HG02642 (cell line): ENCODE data around the gene KCNIP1.
"Not testable (repeated sequence)": the region's sequence is repeated elsewhere in the genome, so short reads cannot be mapped to it uniquely, and the experiment has no call there.

Source experiments
- ATAC-seq: cut with Tn5 transposase; IDR thresholded peaks from one replicate; pipeline ENCODE4 v1.9.1; 2021; ENCODE audit warnings: mild to moderate bottlenecking; ENCODE audit not compliant: unreplicated experiment, poor library complexity

KCNIP1 gene

GRCh38 chr5:170532935-170533334, 29.1 kb downstream of the KCNIP1 start:
- no peak for ATAC-seq

GRCh38 chr5:170533383-170533782, 29.6 kb downstream of the KCNIP1 start:
- ATAC-seq = no peak

GRCh38 chr5:170534177-170534576, 30.4 kb downstream of the KCNIP1 start:
- no peak for ATAC-seq

- no peak for ATAC-seq
Measured at GRCh38 chr5:170534941-170535340, 31.1 kb downstream of the KCNIP1 start.

- no peak for ATAC-seq
Measured at GRCh38 chr5:170536525-170536924, 32.7 kb downstream of the KCNIP1 start.

- ATAC-seq = no peak
Measured at GRCh38 chr5:170537451-170538095, 33.8 kb downstream of the KCNIP1 start.

GRCh38 chr5:170538096-170538465, 34.3 kb downstream of the KCNIP1 start:
- ATAC-seq = no peak

- no peak for ATAC-seq
Measured at GRCh38 chr5:170538696-170539586, 35.1 kb downstream of the KCNIP1 start.

GRCh38 chr5:170540271-170540670, 36.5 kb downstream of the KCNIP1 start:
- no peak for ATAC-seq

- no peak for ATAC-seq
Measured at GRCh38 chr5:170541146-170541769, 37.4 kb downstream of the KCNIP1 start.

- ATAC-seq = no peak
Measured at GRCh38 chr5:170542691-170543293, 39.0 kb downstream of the KCNIP1 start.

GRCh38 chr5:170545313-170545712, 41.5 kb downstream of the KCNIP1 start:
- no peak for ATAC-seq

- no peak for ATAC-seq
Measured at GRCh38 chr5:170545811-170546210, 42.0 kb downstream of the KCNIP1 start.

GRCh38 chr5:170546282-170546681, 42.5 kb downstream of the KCNIP1 start:
- ATAC-seq = no peak

GRCh38 chr5:170550382-170550781, 46.6 kb downstream of the KCNIP1 start:
- not testable (repeated sequence) for ATAC-seq

- no peak for ATAC-seq
Measured at GRCh38 chr5:170551076-170551475, 47.3 kb downstream of the KCNIP1 start.

GRCh38 chr5:170551622-170552021, 47.8 kb downstream of the KCNIP1 start:
- no peak for ATAC-seq

- no peak for ATAC-seq
Measured at GRCh38 chr5:170552621-170553115, 48.8 kb downstream of the KCNIP1 start.

- no peak for ATAC-seq
Measured at GRCh38 chr5:170553218-170553617, 49.4 kb downstream of the KCNIP1 start.

- no peak for ATAC-seq
Measured at GRCh38 chr5:170554521-170555267, 50.9 kb downstream of the KCNIP1 start.
